NCI-H146 treated with DMSO at 0.1 percent for 48 hours (cell line): ENCODE data around the gene GPR52.

Experiments
- DNase-seq: peaks from one replicate; lab custom pipeline; 2025; ENCODE audit not compliant: unreplicated experiment; lab: John Stamatoyannopoulos, UW

The GPR52 gene

DNA sequence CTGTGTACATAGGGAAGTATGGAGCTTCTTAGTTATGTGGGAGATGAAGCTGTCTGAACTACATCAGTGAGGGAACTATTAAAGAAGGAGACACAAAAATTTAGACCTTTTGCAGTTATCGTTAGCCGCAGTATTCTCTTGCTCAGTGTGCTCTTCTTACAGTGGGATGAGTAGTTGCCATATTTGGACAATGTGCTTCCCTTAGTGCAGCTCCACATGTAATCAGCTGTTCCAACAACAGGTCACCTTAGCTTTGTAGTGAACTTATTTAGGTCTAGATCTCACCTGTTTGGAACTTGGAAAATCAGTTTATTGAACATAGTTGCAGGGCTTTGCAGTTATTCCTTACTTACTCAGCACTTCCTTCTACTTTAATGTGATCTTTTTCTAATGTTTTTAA is 18.1 kb downstream of the GPR52 start:
- no peak for DNase-seq

DNA sequence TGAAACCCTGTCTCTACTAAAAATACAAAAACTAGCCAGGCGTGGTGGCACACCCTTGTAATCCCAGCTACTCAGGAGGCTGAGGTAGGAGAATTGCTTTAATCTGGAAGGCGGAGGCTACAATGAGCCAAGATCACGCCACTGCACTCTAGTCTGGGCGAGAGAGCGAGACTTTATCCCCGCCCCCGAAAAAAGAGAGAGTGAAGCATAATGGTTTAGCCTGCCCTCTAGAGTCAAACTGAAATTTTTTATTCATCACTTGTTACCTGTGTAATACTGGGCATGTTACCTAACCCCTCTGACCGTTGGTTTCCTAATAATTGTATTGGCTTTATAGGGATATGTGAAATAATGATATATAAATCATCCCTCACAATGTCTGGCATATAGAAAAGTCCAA is 18.8 kb downstream of the GPR52 start:
- no peak for DNase-seq

DNA sequence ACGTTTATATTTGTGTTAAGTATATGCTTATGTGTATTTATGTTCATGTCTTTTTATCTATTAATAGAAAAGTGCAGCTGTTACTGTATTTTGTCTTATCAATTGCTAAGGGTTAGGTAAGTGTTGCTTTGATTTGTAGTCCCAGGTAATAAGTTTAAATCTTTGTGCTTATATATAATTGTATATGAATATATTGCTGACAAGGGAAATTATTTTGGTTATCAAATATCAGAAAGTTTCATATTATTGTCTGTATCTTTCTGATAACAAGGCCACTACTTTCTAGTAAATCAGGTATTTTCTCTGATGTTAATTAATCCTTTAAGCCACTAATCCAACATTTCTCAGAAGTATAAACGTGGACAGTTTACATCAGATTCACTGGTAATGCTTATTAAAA is 21.3 kb downstream of the GPR52 start:
- DNase-seq, result no peak

DNA sequence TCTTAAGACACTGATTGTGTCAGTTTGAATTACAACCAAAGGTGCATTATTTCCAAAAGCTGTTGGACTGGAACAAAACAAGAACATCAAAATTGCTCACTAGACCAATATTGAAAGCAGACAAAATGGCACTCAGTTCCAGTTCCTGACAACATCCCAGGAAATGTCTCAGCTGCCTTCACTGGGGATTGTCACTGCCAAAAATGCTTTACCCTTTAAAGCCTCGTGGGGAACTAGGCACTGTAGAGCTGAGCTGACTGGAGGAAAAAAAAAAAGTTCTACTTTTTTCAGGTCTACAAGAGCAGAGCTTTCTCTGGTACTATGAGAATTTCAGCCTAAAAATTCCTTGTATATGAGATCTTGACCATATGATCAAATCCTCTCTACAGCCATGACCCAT is 21.9 kb downstream of the GPR52 start:
- no peak for DNase-seq

DNA sequence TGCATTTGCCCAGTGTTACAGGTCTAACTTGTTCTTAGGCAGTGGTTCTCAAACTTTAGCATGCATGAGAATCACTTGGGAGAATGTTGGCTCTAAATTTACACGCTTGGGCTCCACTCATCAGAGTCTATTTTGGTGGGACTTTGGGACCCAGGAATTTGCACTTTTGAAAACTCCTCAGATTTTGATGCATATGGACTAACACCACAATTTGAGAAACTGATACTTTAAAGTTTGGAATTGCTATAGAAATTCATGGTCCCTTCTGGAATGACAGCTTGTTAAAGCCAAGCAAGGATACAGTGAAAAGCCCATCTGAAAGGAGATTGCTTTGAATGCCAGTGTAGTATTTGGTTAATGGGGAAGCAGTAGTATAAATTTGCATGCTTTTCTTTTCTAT is 31.5 kb downstream of the GPR52 start:
- no peak for DNase-seq

DNA sequence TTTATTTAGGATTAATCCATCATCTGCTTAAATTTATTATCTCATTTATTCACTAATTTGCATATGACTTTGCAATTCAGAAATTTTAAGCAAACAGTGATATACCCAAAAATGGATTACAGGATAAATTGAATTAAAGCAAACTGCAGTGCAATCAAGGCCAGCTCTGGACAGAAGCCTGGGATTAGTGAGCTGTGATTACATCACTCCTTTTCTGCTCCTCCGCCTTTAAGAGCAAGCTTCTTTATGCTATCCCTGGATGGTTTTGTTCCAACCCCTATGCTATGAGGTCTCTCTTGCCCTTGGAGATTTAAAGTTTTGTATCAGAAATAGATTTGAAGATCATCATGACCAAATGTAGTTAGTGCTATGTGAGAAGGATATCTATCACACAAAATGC is 32.6 kb downstream of the GPR52 start:
- no peak for DNase-seq

DNA sequence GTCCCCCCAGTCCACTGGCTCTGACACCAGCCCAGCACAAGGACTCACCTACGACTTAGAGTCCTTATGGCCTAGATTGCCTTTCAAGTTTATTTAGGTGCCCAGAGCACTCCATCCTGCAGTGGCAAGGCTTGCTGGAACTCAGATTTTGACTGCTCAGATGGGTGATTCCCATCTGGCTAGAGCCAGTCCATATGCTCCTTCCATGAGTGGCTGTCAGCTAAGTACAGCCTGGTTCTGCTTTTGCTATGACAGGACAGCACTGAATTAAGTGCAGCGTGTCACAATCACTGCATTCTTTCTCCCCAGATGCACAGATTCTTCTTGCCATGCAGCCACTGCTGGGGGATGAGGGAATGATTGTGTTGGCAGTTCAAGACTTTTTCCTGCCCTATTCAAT is 43.8 kb downstream of the GPR52 start:
- DNase-seq, result no peak

DNA sequence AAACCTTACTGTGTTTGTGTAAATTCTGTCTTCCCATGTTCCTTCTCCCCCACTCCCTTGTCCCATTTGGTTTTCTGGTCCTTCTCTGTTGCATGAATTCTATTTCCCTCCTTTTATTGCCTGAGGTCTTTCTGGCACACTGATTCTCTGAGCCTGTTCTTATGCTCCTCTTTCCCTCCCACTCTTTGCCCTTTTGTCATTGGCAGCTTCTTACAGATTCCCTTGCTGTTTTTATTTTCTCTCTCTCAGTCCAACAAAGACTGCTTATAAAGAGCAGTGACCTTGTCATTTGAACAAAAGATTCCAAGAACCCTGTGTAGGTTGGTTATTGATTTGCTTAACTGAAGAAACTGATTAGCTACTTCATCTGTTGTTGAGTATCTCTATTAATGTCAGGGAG is 49.7 kb downstream of the GPR52 start:
- DNase-seq, result no peak
